Upper lobe of right lung (tissue), 1 donor: ENCODE data around the gene ZDHHC3. TPM values are rescaled to one million over a fixed set of nuclear protein-coding genes. Genes with fewer than 3 reads are reported as not detected.
"Not testable (repeated sequence)": the region's sequence is repeated elsewhere in the genome, so short reads cannot be mapped to it uniquely, and the experiment has no call there.

Experiments
- ATAC-seq: fragments of 200-7000 bp; cut with Tn5 transposase; one replicate; pipeline ENCODE4 v1.9.1; 2020; ENCODE audit warnings: mild to moderate bottlenecking, moderate library complexity
- DNase-seq: peaks from one replicate; pipeline ENCODE4 v3.0.0-alpha.2; 2020
- H3K27ac ChIP-seq: fragments of 200-600 bp; one replicate; pipeline ENCODE4 v1.8.0; 2022
- H3K27me3 ChIP-seq: fragments of 200-600 bp; one replicate; pipeline ENCODE4 v1.8.0; 2022; ENCODE audit warnings: mild to moderate bottlenecking
- H3K36me3 ChIP-seq: fragments of 200-600 bp; one replicate; pipeline ENCODE4 v1.8.0; 2022
- H3K4me1 ChIP-seq: fragments of 200-600 bp; one replicate; pipeline ENCODE4 v1.8.0; 2022
- H3K4me3 ChIP-seq: fragments of 200-600 bp; one replicate; pipeline ENCODE4 v1.8.0; 2022; ENCODE audit warnings: mild to moderate bottlenecking
- H3K9me3 ChIP-seq: fragments of 200-600 bp; one replicate; pipeline ENCODE4 v1.8.0; 2022
- CTCF ChIP-seq: fragments of 200-600 bp; IDR thresholded peaks from one replicate; pipeline ENCODE4 v1.8.0; 2022; ENCODE audit warnings: antibody characterized with exemption
- intact Hi-C: fragments of 100-400 bp; cut with DNase I; formaldehyde crosslinking; loops from one replicate; pipeline ENCODE4 v1.11.0; 2022
- total RNA-seq: library from RNA; stranded (reverse); fragmentation: NEBNext Ultra II Directional; extraction: Animal tissue kit (Norgen Biotek cat#: 25700); gene quantifications from one replicate; pipeline ENCODE4 v1.2.1, GENCODE V29; 2021
- donor health status: DM: no; HTN: yes; CAD: no; lungs with severe emphysema.

The ZDHHC3 gene
- total RNA-seq, 1 donor from 2014 or later = 125 TPM

GRCh38 chr3:44989141-44989540, 13.2 kb upstream of the ZDHHC3 start:
- no peak overlapping the region for H3K4me3 ChIP-seq
- DNase-seq = no peak
- H3K4me1 ChIP-seq = peaks cover 29% of the 10 kb centered on the region
- no peak overlapping the region for H3K27ac ChIP-seq
- intact Hi-C loops = no loop called here
- H3K9me3 ChIP-seq = no peaks in the 10 kb centered on the region
- peaks cover 30% of the 10 kb centered on the region for H3K36me3 ChIP-seq
- no peaks in the 10 kb centered on the region for H3K27me3 ChIP-seq
- ATAC-seq = no peak
- TF ChIP-seq CTCF = no peak

- H3K4me3 ChIP-seq = no peak overlapping the region
- DNase-seq (no peak), ATAC-seq (no peak)
- H3K27me3 ChIP-seq = no peaks in the 10 kb centered on the region
- peaks cover 30% of the 10 kb centered on the region for H3K36me3 ChIP-seq
- no peak overlapping the region for H3K27ac ChIP-seq
- H3K9me3 ChIP-seq = no peaks in the 10 kb centered on the region
- H3K4me1 ChIP-seq = peaks cover 30% of the 10 kb centered on the region
- TF ChIP-seq CTCF = peak; percentile 39
- intact Hi-C loops = no loop called here
These were observed 12.1 kb upstream of the ZDHHC3 start for GRCh38 chr3:44988073-44988472.

GRCh38 chr3:44987332-44987731, 11.4 kb upstream of the ZDHHC3 start:
- Histone ChIP-seq H3K27me3 (no peaks in the 10 kb centered on the region), H3K9me3 (no peaks in the 10 kb centered on the region), H3K36me3 (peaks cover 30% of the 10 kb centered on the region), H3K4me3 (no peak overlapping the region), H3K4me1 (peaks cover 33% of the 10 kb centered on the region), H3K27ac (no peak overlapping the region)
- DNase-seq (no peak), ATAC-seq (no peak)
- no peak for TF ChIP-seq CTCF
- intact Hi-C loops = no loop called here

- H3K27ac ChIP-seq, H3K27me3 ChIP-seq, H3K4me3 ChIP-seq, ATAC-seq, H3K9me3 ChIP-seq, intact Hi-C loops, DNase-seq: not testable (repeated sequence)
- H3K36me3 ChIP-seq = peaks cover 21% of the 10 kb centered on the region
- peaks cover 39% of the 10 kb centered on the region for H3K4me1 ChIP-seq
These were observed 10.4 kb upstream of the ZDHHC3 start for GRCh38 chr3:44986330-44986729.

GRCh38 chr3:44984335-44984734, 8.4 kb upstream of the ZDHHC3 start:
- intact Hi-C loops = no loop called here
- H3K9me3 ChIP-seq = no peaks in the 10 kb centered on the region
- no peak overlapping the region for H3K4me3 ChIP-seq
- no peak for TF ChIP-seq CTCF
- peak; percentile 56 for ATAC-seq
- DNase-seq = no peak
- peaks cover 39% of the 10 kb centered on the region for H3K4me1 ChIP-seq
- H3K27ac ChIP-seq = no peak overlapping the region
- no peaks in the 10 kb centered on the region for H3K27me3 ChIP-seq
- peaks cover 2% of the 10 kb centered on the region for H3K36me3 ChIP-seq

GRCh38 chr3:44983484-44983941, 7.5 kb upstream of the ZDHHC3 start:
- peaks cover 47% of the 10 kb centered on the region for H3K4me1 ChIP-seq
- TF ChIP-seq CTCF = no peak
- ATAC-seq = peak; percentile 51

More at GRCh38 chr3:44983484-44983941, 7.5 kb upstream of the ZDHHC3 start:
- Histone ChIP-seq H3K36me3 (no peaks in the 10 kb centered on the region), H3K27ac (no peak overlapping the region), H3K4me3 (no peak overlapping the region), H3K9me3 (no peaks in the 10 kb centered on the region), H3K27me3 (no peaks in the 10 kb centered on the region)
- DNase-seq = no peak
- intact Hi-C loops = no loop called here
